Measurements from ENCODE around the gene MAPK8IP1. TPM values are rescaled to one million over a fixed set of nuclear protein-coding genes. Genes with fewer than 3 reads are reported as not detected.

MAPK8IP1 gene
- total RNA-seq, 2 donors from 2014 or later = 0.65 to 0.93 TPM

- H3K4me3 Mint-ChIP-seq = no peak overlapping the region
- H3K4me1 Mint-ChIP-seq = peaks cover 11% of the 10 kb centered on the region
- H3K36me3 Mint-ChIP-seq (ENCODE audit: low read depth) = peaks cover 42% of the 10 kb centered on the region
- no peaks in the 10 kb centered on the region for H3K9me3 Mint-ChIP-seq
- H3K27me3 Mint-ChIP-seq = no peaks in the 10 kb centered on the region
- no peak overlapping the region for H3K27ac Mint-ChIP-seq
- ATAC-seq (replicated peaks) = no peak
These were observed 31.9 kb upstream of the MAPK8IP1 start for GRCh38 chr11:45853332-45854219.

- Mint-ChIP-seq H3K4me3 (no peak overlapping the region), H3K36me3 (ENCODE audit: low read depth) (peaks cover 55% of the 10 kb centered on the region), H3K9me3 (no peaks in the 10 kb centered on the region), H3K4me1 (peaks cover 9% of the 10 kb centered on the region), H3K27ac (no peak overlapping the region), H3K27me3 (no peaks in the 10 kb centered on the region)
- ATAC-seq (replicated peaks) = no peak
These were observed 30.1 kb upstream of the MAPK8IP1 start for GRCh38 chr11:45855308-45855707.

GRCh38 chr11:45856044-45856468 is 29.4 kb upstream of the MAPK8IP1 start:
- Mint-ChIP-seq H3K9me3 (no peaks in the 10 kb centered on the region), H3K27ac (no peak overlapping the region), H3K4me1 (peaks cover 5% of the 10 kb centered on the region), H3K27me3 (no peaks in the 10 kb centered on the region), H3K4me3 (no peak overlapping the region), H3K36me3 (ENCODE audit: low read depth) (peaks cover 56% of the 10 kb centered on the region)
- ATAC-seq (replicated peaks) = no peak

- peak; percentile 47 for ATAC-seq (replicated peaks)
- H3K9me3 Mint-ChIP-seq = no peaks in the 10 kb centered on the region
- peaks cover 76% of the 10 kb centered on the region for H3K36me3 Mint-ChIP-seq (ENCODE audit: low read depth)
- H3K4me3 Mint-ChIP-seq = no peak overlapping the region
- peaks cover 5% of the 10 kb centered on the region for H3K4me1 Mint-ChIP-seq
- no peaks in the 10 kb centered on the region for H3K27me3 Mint-ChIP-seq
- H3K27ac Mint-ChIP-seq = no peak overlapping the region
These were observed 27.4 kb upstream of the MAPK8IP1 start for GRCh38 chr11:45857961-45858474.

- Mint-ChIP-seq H3K27ac (no peak overlapping the region), H3K9me3 (no peaks in the 10 kb centered on the region), H3K27me3 (no peaks in the 10 kb centered on the region), H3K36me3 (ENCODE audit: low read depth) (peaks cover 84% of the 10 kb centered on the region), H3K4me1 (peaks cover 5% of the 10 kb centered on the region), H3K4me3 (no peak overlapping the region)
- no peak for ATAC-seq (replicated peaks)
These were observed 26.6 kb upstream of the MAPK8IP1 start for GRCh38 chr11:45858751-45859398.

- no peak overlapping the region for H3K27ac Mint-ChIP-seq
- ATAC-seq (replicated peaks) = no peak
- no peaks in the 10 kb centered on the region for H3K9me3 Mint-ChIP-seq
- H3K27me3 Mint-ChIP-seq = no peaks in the 10 kb centered on the region
- peaks cover 5% of the 10 kb centered on the region for H3K4me1 Mint-ChIP-seq
- peaks cover 89% of the 10 kb centered on the region for H3K36me3 Mint-ChIP-seq (ENCODE audit: low read depth)
- H3K4me3 Mint-ChIP-seq = no peak overlapping the region
These were observed 25.8 kb upstream of the MAPK8IP1 start for GRCh38 chr11:45859661-45860140.

GRCh38 chr11:45860348-45860747 is 25.1 kb upstream of the MAPK8IP1 start:
- H3K4me1 Mint-ChIP-seq = peaks cover 5% of the 10 kb centered on the region

GRCh38 chr11:45860764-45861510 is 24.5 kb upstream of the MAPK8IP1 start:
- no peak overlapping the region for H3K27ac Mint-ChIP-seq
- H3K4me1 Mint-ChIP-seq = peaks cover 5% of the 10 kb centered on the region
- H3K27me3 Mint-ChIP-seq = no peaks in the 10 kb centered on the region
- H3K4me3 Mint-ChIP-seq = no peak overlapping the region
- H3K36me3 Mint-ChIP-seq (ENCODE audit: low read depth) = peaks cover 91% of the 10 kb centered on the region
- ATAC-seq (replicated peaks) = no peak
- no peaks in the 10 kb centered on the region for H3K9me3 Mint-ChIP-seq

More at GRCh38 chr11:45860348-45860747, 25.1 kb upstream of the MAPK8IP1 start:
- Mint-ChIP-seq H3K27ac (no peak overlapping the region), H3K27me3 (no peaks in the 10 kb centered on the region), H3K9me3 (no peaks in the 10 kb centered on the region), H3K36me3 (ENCODE audit: low read depth) (peaks cover 92% of the 10 kb centered on the region), H3K4me3 (no peak overlapping the region)
- no peak for ATAC-seq (replicated peaks)

- H3K36me3 Mint-ChIP-seq (ENCODE audit: low read depth) = peaks cover 91% of the 10 kb centered on the region
- no peak for ATAC-seq (replicated peaks)
- H3K4me3 Mint-ChIP-seq = no peak overlapping the region
- H3K9me3 Mint-ChIP-seq = no peaks in the 10 kb centered on the region
- no peaks in the 10 kb centered on the region for H3K4me1 Mint-ChIP-seq
- H3K27me3 Mint-ChIP-seq = no peaks in the 10 kb centered on the region
- H3K27ac Mint-ChIP-seq = no peak overlapping the region
These were observed 21.4 kb upstream of the MAPK8IP1 start for GRCh38 chr11:45864041-45864440.

GRCh38 chr11:45869551-45869950 is 15.9 kb upstream of the MAPK8IP1 start:
- no peaks in the 10 kb centered on the region for H3K27me3 Mint-ChIP-seq
- ATAC-seq (replicated peaks) = no peak
- no peak overlapping the region for H3K4me3 Mint-ChIP-seq
- H3K4me1 Mint-ChIP-seq = no peaks in the 10 kb centered on the region
- no peak overlapping the region for H3K27ac Mint-ChIP-seq
- H3K9me3 Mint-ChIP-seq = no peaks in the 10 kb centered on the region
- H3K36me3 Mint-ChIP-seq (ENCODE audit: low read depth) = peaks cover 92% of the 10 kb centered on the region

- peaks cover 90% of the 10 kb centered on the region for H3K36me3 Mint-ChIP-seq (ENCODE audit: low read depth)
- no peak overlapping the region for H3K27ac Mint-ChIP-seq
- ATAC-seq (replicated peaks) = no peak
- no peaks in the 10 kb centered on the region for H3K27me3 Mint-ChIP-seq
- H3K9me3 Mint-ChIP-seq = no peaks in the 10 kb centered on the region
- no peaks in the 10 kb centered on the region for H3K4me1 Mint-ChIP-seq
- H3K4me3 Mint-ChIP-seq = no peak overlapping the region
These were observed 14.7 kb upstream of the MAPK8IP1 start for GRCh38 chr11:45870706-45871105.

- no peak overlapping the region for H3K4me3 Mint-ChIP-seq
- H3K36me3 Mint-ChIP-seq (ENCODE audit: low read depth) = peaks cover 90% of the 10 kb centered on the region
- H3K4me1 Mint-ChIP-seq = no peaks in the 10 kb centered on the region
- H3K27me3 Mint-ChIP-seq = no peaks in the 10 kb centered on the region
- H3K9me3 Mint-ChIP-seq = no peaks in the 10 kb centered on the region
- H3K27ac Mint-ChIP-seq = no peak overlapping the region
- no peak for ATAC-seq (replicated peaks)
These were observed 13.8 kb upstream of the MAPK8IP1 start for GRCh38 chr11:45871638-45872037.

GRCh38 chr11:45872651-45873356 is 12.6 kb upstream of the MAPK8IP1 start:
- ATAC-seq (replicated peaks) = peak; percentile 70
- Mint-ChIP-seq H3K27ac (no peak overlapping the region), H3K4me3 (no peak overlapping the region), H3K36me3 (ENCODE audit: low read depth) (peaks cover 90% of the 10 kb centered on the region), H3K4me1 (no peaks in the 10 kb centered on the region), H3K27me3 (no peaks in the 10 kb centered on the region), H3K9me3 (no peaks in the 10 kb centered on the region)

- H3K4me3 Mint-ChIP-seq = no peak overlapping the region
- H3K9me3 Mint-ChIP-seq = no peaks in the 10 kb centered on the region
- no peaks in the 10 kb centered on the region for H3K4me1 Mint-ChIP-seq
- no peaks in the 10 kb centered on the region for H3K27me3 Mint-ChIP-seq
- no peak for ATAC-seq (replicated peaks)
- H3K27ac Mint-ChIP-seq = no peak overlapping the region
- H3K36me3 Mint-ChIP-seq (ENCODE audit: low read depth) = peaks cover 88% of the 10 kb centered on the region
These were observed 9.1 kb upstream of the MAPK8IP1 start for GRCh38 chr11:45876401-45876800.

Measured in activated T-helper 17 cell treated with anti-CD3 and anti-CD28 coated beads, Interleukin-2, amount 50 U/mL, for 72 hours (primary cell).